SHP77 (cell line): ENCODE data around the gene DCDC2.
"Not testable (repeated sequence)": the region's sequence is repeated elsewhere in the genome, so short reads cannot be mapped to it uniquely, and the experiment has no call there.

Experiments
- DNase-seq, 2 experiments: peaks; one replicate each; lab custom pipeline; 2025; lab: John Stamatoyannopoulos, UW

DCDC2 gene

DNA sequence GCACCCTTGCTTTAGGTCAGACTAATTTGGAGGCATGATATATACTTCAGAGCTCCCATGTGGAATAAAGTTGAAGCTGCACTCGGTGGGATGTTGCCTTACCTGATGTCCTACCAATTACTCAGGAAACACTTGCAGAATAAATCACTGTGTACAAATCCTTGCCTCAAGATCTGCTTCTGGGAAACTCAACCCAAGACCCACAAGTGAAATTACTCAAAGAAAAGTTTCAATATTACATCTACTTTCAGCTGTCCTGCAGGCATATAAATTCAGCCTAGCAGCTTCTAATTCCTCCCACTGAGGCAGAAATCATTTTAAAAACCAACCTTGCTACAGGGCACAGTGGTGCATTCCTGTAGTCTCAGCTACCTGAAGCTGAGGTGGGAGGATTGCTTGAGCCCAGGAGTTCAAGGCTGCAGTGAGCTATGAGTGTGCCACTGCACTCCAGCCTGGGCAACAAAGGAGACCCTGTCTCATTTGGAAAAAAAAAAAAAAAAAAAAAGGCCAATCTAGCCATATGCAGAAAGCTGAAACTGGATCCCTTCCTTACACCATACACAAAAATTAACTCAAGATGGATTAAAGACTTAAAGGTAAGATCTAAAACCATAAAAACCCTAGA is 20.7 kb upstream of the DCDC2 start:
- DNase-seq = no peak

DNA sequence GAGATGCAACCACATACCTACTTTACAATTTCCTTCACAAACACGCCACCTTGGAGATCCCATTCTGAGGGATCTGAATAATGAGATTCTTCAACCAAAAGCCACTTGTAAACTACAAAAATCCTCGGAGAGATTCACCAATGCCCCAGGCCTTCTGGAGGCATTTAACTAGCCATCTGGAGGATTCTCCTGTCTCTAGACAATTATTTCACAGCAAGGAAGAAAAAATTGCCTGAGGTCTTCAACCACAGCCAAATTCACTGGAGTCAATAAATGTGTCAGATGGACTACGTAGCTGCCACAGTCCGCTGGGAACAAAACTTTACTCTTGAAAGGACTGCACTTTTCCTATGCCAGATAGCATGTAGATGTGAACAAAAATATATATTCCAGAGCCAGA is 19.0 kb upstream of the DCDC2 start:
- DNase-seq = no peak

DNA sequence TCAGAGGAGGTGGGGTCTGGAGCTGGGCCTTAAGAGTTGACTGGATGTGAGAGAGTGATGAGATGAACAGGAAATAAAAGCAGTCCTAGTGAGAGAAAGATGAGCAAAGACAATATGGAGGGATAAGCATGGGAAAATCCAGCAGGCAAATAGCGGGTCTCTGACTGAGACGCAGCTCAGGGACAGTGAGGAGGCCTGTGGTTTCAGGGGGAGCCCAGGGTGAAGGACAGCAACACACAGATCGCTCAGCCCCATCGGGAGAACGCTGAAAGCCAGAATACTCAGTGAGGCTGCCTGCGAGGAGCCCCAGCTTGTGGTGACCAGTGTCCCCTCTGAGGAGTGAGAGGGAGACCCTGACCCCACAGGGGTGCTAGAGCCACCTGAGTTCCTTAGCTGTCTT is 16.8 kb upstream of the DCDC2 start:
- DNase-seq = no peak

DNA sequence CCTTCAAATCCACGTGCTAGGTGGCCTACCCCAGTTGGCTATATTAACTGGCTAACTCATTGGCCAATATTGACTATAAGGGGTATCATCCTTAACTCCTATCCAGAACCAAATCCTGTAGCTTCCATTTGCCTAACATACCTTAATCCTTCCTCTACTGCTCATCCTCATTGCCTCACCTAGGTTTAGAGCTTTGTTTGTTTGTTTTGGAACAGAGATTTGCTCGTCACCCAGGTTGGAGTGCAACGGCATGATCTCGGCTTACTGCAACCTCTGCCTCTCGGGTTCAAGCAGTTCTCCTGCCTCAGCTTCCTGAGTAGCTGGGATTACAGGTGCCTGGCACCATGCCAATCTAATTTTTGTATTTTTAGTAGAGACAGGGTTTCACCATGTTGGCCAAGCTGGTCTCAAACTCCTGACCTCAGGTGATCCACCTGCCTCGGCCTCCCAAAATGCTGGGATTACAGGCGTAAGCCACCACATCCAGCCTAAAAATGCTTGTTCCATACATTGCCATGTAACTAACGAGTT is 7.3 kb upstream of the DCDC2 start:
- DNase-seq = not testable (repeated sequence)

DNA sequence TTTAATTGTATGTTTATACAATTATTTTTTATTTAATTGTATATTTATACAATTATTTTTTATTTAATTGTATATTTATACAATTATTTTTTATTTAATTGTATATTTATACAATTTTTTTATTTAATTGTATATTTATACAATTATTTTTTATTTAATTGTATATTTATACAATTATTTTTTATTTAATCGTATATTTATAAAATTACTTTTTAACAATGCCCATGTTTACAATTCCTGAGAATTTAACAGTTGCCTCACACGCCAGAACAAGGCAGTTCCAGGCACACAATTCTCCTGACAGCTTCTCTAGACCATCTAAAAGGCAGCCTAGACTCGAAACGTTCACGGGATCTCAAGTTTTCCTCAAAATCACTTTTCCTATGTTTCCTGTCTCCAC is 4.5 kb upstream of the DCDC2 start:
- not testable (repeated sequence) for DNase-seq

DNA sequence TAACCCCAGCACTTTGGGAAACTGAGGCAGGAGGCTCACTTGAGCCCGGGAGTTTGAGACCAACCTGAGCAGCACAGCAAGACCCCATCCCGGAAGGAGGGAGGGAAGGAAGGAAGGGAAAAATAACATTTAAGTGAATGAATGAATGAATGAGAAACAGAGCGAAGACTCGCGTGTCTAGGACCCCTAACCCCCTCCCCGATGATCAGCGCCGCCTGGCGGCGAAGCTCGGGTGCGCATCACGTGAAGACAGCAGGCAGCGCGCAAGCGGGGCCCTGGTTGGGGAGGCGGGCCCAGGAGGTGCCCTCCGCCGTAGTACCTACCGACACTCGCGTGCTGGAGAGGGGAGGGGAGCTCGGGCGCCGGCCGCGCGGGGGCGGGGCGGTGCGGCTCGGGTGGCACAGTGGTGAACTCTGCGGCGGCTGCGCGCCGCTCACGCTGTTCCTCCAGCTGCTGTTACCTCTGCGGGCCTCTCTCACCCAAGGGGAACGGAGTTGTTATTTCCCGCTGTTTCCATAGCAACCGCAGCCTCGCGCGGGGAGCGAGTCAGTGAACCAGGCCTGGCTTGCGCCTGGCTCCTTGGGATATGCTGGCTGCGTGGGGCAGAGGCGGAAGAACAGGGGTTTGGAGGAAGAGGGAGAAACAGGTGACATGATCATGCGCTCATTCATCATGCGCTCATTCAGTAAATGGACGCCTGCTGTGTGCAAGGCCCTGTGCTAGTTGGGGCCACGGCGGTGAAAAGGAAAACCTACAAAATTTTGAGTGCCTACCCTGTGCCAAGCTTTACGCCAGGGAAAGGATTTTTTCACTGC is 2.0 kb upstream of the DCDC2 start:
- DNase-seq = peak; percentile 89 to 93

DNA sequence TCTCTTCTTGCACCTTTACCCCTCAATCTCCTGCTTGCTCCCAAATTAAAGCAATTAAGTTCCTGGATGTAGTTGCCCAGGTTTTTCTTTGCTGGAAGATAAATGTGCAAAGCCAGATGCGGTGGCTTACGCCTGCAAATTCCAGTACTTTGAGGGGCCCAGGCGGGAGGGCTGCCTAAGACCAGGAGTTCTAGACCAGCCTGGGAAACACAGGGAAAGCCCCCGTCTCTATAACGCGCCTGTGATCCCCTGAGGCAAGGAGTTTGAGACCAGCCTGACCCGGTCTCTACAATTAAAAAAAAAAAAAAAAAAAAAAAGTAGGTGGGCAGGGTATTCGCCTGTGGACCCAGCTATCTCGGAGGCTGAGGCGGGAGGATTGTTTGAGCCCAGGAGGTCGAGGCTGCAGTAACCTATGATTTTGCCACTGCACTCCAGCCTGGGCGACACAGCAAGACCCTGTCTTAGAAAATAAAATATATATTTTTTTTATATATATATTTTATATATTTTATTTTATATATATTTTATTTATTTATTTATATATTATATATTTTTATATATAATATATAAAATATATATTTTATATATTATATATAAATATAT is 461 bp upstream of the DCDC2 start:
- DNase-seq = no peak

DNA sequence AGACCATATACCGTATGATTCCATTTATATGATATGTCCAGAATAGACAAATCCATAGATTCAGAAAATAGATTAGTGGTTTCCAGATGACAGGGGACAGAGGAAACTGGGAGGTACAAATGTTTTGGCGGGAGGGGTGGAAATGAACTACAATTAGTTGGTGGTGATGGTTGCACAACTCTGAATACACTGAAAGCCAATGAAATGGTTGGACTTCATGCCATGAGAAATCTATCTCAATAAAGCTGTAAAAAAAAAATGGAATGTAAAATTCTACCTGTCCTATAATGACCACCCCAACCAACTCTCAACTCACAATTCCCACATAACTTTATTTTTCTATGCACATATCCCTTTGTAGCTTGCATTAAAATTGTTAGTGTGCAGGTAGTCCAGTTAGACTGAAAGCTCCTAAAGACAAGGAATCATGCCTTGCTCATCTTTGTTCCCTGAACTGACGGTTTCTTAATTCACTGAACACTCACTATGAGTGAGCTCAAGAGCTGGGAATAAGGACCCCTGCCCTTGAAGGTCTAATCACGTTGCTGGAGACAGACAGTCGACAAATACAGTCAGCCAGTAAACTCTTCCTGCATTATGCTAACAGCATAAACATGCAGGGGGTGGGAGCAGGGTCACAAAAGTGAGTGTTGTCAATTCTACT is 1.4 kb downstream of the DCDC2 start:
- DNase-seq = no peak

DNA sequence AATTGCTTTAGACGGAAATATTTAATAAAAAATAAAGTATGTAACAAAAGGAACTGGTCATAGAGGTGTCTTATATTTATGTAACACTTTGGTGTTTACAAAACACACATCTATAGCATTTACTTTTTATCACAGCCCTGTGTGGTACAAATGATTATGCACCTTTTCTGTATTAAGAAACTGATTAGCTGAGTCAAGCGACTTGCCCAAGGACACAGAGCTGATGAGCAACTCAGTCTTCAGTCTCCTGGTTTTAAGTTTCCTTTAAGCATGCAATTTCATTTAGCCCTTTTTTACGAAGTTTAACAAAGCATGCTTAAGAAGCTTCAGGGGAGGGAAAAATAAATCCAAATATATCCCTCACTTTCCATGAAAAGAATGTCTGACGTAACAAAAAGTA is 2.5 kb downstream of the DCDC2 start:
- DNase-seq = no peak

DNA sequence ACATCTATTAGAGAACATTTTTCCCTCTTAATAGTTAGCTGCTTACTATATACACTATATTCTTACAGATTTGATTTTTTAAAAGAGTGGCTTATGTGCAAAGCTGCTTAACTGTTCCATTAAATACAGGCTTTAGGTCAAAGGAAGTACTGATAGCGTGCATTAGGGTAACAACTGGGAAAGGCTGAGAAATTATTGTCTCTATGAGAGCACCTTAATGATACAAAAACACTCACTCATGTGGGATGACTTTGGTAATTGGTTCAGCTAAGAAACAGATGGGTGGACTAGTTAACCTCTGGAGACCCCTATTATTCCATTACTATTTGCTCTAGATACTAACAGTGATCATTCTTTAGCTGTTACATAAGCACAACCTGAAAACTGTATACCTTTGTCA is 4.0 kb downstream of the DCDC2 start:
- no peak for DNase-seq

DNA sequence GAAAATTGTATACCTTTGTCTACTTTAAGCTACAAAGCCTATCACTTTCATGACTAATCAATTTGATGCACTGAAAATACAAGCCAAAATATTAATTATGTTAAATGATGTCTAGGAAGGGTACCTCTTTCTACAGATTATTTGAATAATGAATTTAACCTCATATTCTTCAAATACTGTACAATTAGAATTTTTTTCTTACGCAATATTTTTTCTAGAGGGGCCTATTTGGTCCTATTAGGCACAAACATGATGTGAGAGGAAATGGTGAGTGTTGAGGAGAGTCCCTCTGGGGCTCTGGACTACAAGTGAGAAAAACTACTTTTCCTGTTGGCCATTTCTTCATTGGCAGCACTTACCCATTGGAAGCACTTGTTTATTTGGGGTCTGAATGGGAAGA is 5.4 kb downstream of the DCDC2 start:
- no peak for DNase-seq

DNA sequence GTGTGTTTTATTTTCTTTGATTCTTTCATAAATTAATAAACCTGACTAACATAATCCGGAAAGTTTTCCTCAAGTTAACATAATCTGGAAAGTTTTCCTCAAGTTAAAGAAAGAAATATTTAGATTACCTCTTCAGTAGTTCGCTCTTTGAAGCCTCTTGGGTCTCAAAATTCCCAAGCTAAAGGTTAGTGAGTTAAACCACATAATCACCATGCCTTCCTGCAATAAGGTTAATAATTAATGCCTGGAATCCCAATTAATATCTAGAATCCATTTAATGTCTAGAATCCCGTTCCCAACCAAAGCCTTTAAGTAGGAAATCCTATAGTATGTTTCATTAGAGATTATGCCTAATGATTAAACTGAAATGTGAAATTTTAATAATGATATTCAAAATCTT is 12.9 kb downstream of the DCDC2 start:
- no peak for DNase-seq

DNA sequence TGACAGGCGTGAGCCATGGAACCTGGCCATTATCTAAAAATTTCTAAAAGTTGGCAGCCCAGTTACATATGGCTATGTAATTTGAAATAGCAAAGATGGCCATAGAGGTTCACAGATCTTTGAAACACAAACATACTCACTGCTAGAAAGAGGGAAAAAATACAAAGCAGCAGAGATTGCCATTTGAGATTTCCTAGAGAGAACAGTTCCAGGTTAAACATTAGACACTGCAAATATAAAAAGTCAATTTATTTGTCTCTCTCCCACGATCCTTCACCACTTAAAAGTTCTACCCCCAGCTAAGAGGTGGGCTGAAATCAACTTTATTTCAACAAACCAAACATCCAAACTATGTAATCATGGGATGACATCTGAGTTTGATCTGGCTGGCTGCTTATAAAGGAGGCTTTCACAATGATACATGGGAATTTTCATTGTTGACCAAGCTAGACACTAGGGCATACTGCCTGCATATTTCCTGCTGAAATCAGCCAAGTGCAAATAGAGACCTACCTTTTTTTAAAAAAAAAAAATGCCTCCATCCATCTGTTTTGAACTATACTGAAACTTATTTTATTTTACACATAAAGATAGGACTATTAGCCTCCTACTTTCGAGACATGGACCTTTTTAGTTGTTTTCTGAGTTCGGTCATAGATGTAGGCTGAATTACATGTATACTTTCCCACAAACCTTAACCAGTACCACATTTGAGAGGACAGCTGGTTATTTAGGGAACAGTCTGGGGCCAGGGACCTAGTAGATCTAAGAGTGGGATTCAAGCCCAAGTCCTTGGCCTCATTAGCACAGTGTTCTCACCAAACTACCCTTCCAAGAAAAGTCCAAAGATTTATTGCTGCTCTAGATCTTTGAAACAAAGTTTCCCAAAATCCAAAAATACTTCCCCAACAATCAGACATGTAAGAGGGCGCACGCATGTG is 16.6 kb downstream of the DCDC2 start:
- DNase-seq = no peak

DNA sequence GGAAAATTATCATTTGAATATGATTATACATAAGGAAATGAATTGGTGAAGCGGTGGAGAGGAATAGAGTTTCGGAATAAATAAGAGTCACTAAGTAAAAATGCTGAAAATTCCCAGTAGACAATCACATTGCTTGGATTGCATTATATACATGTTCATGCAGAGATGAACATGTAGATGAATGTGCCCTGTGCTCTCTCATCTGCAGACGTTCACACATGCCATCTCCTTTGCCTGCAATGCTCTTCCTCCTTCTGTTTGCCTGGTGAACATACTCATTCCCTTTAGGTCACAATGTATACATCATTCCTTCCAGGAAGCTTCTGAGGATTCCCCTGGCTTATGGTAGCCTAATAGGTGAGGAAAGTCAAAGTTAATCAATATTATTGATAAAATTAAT is 17.9 kb downstream of the DCDC2 start:
- no peak for DNase-seq

DNA sequence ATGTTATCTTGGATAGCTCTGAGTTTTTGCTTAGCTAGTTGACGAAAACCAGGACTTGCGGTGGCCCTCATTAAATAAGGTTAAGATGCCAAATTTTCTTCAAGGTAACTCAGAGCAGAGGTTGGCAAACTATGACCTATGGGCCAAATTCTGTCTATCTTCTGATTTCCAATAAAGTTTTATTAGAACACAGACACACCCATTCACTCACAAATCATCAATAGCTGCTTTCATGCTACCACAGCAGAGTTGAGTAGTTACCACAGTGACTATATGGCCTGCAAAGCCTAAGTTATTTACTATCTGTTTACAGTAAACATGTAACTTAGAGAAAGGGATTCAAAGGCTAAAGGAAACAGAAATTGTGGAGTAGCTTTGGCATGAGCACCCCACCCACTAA is 23.6 kb downstream of the DCDC2 start:
- DNase-seq = no peak

DNA sequence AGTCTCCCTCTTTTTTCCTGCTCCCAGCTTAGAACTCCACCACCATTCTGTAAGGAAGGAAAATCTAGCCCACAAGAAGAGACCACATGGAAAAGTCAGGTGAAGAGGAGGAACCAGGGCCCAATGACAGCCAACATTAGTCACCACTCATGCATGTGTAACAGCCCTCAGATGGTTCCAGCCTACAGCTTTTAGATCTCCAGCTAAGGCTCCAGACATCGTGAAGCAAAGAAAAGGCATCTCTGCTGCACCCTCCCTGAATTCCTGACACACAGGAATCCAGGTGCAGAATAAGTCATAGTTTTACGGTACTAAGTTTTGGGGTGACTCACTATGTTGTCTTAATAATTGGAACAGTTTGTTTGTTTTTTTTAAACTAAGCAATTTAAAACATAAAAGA is 25.5 kb downstream of the DCDC2 start:
- no peak for DNase-seq

DNA sequence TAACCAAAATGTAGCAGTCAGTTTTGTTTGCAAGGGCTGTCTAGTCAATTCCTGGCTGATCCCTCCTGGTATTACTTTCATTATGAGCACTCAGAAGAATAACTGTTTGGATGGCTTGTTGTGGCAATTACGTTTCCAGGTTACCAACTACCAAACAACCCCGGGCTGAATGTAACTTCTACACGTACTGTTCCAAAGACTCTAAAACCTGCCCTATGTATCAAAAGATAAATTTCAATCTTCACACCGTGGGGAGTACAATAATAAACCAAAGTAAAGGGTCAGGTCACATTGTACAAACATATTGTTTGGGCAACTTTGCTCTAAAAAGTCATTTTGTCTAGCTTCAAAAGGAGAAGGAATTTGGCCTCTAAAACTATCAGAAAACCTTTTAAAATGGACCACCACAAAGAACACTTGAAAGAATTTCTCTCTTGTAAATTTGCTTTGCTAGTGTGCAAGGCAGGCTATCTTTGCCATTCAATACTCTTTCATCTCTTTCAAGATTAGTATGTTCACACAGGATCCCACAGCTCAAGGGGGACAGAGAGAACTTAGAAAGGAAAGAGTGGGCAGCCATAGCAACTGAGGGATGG is 27.6 kb downstream of the DCDC2 start:
- DNase-seq = no peak

DNA sequence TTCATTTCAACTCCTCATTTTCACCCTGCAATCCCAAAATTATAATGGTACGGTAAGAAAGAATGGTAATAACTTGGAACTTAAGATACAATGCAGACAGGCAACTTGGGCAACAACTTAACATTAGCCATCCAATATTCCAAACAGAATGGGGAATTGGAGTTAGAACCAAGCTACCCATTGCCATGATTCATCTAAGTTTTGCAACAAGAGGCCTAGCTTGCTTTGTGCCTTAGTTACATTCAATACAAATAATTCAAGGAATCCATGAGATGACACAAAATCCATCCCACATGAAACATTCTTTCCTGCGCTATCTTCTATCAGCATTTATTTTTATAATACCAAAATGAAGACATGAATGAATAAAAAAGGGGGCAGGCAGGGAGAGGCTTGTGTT is 28.4 kb downstream of the DCDC2 start:
- no peak for DNase-seq

DNA sequence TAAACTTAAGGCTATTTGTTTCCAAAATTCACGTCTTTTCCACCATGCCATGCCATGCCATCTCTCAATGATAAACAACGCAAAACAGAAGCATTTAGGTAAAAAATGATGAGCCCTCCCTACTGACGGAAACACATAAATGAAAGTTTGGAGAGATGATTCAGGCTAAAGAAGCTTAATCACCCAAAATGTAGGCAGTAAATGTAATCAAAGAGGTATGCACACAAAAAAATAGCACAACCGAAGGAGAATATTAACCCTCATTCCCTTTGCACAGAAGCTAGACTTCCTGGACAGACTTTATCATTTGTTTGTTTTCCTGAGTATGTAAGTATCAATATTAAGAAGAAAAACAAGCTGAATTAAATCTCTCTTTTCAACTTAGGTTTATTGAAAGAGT is 28.8 kb downstream of the DCDC2 start:
- DNase-seq = no peak

DNA sequence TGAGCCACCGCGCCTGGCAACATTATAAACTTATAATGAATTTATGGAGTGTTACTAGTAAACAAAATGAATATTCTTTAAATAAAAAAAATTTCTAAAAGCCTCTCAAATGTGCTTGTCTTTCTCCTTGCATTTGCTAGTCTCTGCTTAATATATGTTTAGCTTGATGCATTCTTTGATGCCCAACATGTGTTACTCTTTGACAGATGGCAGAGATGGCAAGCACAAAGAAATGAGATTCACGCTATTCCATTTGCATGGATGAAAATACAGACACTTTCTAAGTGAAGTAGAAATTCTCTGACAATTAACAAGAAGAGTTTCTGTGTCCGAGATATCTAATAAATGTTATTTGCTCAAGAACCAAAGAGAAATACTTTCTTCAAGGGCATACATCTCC is 30.1 kb downstream of the DCDC2 start:
- DNase-seq = no peak

DNA sequence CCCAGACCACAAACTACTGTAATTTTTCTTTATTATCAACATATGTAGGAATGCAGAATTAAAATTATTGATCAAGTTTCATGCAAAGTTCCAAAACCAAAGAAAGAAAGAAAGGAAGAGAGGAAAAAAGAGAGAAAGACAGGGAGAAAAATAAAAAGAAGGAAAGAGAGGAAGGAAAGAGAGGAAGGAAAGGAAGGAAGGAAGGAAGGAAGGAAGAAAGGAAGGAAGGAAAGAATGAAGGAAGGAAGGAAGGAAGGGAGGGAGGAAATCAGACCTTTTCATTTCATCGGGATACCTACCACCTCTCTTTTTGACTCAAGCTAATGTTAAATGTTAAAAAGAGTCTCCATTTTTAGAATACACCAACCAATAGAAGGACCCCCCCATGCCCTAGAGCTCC is 31.9 kb downstream of the DCDC2 start:
- DNase-seq = no peak
